Muscle of arm (tissue), 12 donors: Measurements from ENCODE around the gene CCDC136. TPM values are rescaled to one million over a fixed set of nuclear protein-coding genes. Genes with fewer than 3 reads are reported as not detected.

ENCODE experiments used
- DNase-seq: peaks from one replicate; pipeline ENCODE4 v3.0.0-alpha.2; 2013
- polyA plus RNA-seq, 12 donors: library from polyadenylated mRNA; unstranded; fragments of 120-200 nt; gene quantifications; one replicate each; pipeline ENCODE4 v1.2.1, GENCODE V29; 2013; ENCODE audit not compliant: insufficient read length in 12 of 12

CCDC136 gene
- polyA plus RNA-seq, 12 donors = 10.6 to 27.6 (median 19.1) TPM; not detected in 2

DNA sequence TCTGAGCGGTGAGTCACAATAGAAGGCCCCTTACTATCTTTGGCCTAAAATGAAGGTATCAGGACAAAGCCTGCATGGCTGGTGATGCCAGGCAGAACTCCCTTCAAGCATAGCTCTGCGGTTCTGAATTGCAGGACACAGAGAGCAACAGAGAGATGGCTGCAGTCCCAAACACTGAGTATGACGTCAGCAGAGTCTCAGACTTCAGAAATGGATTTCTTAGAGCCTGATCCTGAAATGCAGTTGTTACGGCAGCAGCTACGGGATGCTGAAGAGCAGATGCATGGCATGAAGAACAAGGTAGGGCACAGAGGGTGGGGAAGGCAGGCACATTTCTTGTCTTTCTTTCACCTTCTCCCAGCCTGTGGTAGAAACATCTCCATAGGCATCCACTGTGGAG, 13.5 kb downstream of the CCDC136 start:
- no peak for DNase-seq

DNA sequence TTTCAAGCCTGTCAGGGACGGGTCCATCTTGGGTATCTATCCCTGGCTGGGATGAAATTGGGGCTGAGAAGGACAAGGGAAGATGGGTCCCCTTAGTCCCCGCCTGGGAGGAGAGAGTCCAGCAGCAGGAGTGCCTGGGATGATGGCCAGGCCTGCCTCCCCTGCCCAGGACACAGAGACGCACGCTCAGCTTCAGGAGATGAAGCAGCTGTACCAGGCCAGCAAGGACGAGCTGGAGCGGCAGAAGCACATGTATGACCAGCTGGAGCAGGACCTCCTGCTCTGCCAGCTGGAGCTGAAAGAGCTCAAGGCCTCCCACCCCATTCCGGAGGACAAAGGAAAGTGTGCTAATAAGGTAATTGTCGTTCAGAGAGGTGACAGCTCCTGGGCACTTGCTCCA, 15.4 kb downstream of the CCDC136 start:
- no peak for DNase-seq

GRCh38 chr7:128809363-128809762, 17.6 kb downstream of the CCDC136 start:
- DNase-seq = no peak

DNA sequence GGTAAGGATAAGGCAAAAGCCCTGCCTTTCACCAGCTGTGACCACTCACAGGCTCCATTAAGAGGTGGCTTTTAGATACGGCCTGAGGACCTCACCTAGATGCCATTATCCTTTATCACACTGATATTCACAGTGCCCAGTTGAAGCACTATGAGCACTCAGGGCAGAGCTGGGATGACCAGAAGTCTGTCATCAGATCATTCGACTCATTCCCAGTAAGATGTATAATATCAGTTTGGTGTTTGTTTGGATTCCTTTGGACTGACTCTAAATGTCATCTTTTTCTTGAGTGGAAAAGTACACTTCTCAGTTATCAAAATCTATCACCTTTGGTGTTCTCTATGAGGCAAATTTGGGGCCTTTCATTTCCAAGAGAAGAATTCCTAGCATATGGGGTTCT, 18.7 kb downstream of the CCDC136 start:
- DNase-seq = no peak

DNA sequence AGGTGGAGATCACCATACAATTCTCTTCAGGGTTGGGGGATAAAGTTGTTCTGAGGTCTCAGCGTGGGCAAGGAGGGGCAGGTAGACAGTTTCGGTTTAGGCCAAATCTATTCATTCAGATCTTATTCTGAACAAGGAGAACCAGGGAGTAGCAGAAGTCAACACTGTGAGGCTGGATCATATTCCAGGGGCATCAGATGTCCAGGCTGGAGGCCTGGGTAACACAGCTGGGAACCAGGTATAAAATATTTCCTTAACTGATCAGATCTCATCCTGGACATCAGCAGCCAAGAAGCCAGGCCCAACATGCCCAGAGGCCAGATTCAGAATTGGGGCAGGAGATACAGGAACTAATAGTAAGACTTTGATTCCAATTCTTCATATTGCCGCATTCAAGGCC, 19.2 kb downstream of the CCDC136 start:
- no peak for DNase-seq

DNA sequence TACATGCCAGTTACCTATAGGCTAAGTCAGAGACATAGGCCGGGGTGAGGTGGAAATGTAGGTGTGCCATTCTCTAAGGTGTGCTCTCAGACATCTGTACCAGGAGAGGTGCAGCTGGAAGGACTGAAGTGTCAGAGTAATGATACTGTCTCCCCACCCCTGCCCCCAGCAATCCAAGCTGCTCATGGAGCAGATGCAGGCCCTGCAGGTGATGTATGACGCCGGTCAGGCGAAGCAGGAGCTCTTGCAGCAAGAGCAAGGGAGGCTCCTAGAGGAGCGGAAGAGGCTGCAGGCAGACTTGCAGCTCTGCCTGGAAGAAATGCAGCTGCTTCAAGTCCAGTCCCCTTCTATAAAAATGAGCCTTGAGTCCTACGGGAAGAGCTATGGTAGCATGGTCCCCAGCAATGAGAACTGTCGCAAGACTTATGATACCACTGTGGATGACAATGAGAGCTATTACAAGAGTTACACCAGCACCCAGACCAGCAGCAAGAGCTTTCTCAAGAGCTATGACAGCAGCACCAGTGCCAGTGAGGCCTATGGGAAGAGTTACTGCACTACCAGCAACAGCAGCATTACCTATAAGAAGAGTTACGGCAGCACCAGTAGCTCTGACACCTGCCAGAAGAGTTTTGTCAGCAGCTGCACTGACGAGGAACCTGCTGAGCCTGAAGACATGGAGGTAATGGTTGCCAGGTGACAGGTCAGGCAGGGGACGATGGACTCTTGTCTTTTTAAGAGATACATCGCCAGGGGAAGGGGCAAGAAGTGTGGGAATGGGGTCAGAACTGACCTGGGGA, 20.1 kb downstream of the CCDC136 start:
- DNase-seq = no peak

DNA sequence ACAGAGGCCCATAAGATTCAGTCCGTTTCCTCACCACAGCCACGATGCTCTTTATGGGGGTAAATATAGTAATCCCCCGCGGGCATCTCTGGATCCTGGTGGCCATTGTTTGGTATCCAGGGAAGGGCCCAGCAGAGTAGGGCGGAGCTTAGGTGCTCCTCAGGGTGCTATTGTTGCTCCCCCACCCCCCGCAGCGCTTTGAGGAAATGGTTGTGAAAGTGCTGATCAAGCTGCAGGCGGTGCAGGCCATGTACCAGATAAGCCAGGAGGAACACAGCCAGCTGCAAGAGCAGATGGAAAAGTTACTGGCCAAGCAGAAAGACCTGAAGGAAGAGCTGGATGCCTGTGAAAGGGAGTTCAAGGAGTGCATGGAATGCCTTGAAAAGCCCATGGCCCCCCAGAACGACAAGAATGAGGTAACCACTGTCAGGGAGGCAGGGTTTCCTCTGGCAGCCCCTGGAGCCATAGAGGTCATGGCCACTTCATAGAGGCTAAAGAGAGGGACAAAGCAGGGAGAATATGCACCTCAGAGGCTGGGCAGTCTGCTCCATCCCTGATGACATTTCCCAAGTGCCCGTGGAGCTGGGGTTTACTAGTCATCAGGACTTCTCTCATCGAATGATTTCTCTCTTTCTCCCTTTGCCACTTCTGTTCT, 20.9 kb downstream of the CCDC136 start:
- DNase-seq = no peak

DNA sequence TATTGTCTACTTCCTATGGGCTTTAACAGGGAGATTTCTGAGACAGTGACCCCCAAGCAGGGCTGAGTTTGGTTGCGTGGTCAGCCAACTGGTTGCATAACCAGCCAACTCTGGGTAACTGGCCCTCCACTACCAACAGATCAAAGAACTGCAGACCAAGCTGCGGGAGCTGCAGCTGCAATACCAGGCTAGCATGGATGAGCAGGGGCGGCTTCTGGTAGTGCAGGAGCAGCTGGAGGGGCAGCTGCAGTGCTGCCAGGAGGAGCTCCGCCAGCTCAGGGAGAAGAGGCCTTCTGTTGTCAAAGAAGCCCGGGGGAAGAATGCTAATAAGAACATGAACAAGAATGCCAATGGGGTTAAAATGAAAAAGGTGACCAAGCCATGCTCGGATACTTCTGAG, 22.7 kb downstream of the CCDC136 start:
- DNase-seq = no peak

DNA sequence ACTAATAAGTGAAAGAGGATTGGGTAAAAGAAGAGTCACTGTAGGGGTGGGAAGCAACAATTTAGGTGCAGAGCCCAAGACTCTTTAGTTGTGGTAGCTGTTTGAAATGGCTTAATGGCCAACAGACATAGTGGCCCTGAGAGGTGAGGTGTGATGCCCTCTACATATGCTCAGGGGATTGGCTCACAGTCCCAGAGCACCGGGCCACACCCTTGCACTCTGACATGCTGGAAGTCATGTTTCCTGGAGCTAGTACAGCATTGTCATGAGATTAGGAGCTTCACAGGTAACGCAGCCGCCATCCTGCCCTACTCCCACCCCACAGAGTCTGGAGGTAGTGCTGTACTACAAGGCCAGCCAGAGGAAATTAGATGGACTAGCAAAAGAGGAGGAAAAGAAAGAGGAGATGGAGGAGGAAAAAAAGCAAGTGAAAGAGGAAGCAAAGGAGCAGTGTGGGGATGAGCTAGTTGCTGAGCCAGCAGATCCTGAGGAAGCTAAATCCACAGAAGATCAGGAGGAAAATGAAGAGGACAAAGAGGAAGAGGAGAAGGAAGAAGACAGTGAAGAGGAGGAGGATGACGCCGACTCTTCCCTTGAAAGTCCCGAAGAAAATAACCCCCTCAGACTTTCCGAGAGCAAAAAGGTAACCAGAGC, 23.6 kb downstream of the CCDC136 start:
- DNase-seq = no peak

GRCh38 chr7:128818694-128819093, 26.9 kb downstream of the CCDC136 start:
- no peak for DNase-seq

- no peak for DNase-seq
Observed at GRCh38 chr7:128821724-128822123, 30.0 kb downstream of the CCDC136 start.

GRCh38 chr7:128826512-128826911, 34.7 kb downstream of the CCDC136 start:
- DNase-seq = no peak

GRCh38 chr7:128826916-128827247, 35.1 kb downstream of the CCDC136 start:
- no peak for DNase-seq

GRCh38 chr7:128827248-128827958, 35.6 kb downstream of the CCDC136 start:
- peak; percentile 31 for DNase-seq

- DNase-seq = no peak
Observed at GRCh38 chr7:128827971-128828711, 36.4 kb downstream of the CCDC136 start.

- peak; percentile 36 for DNase-seq
Observed at GRCh38 chr7:128829391-128830166, 37.8 kb downstream of the CCDC136 start.

DNA sequence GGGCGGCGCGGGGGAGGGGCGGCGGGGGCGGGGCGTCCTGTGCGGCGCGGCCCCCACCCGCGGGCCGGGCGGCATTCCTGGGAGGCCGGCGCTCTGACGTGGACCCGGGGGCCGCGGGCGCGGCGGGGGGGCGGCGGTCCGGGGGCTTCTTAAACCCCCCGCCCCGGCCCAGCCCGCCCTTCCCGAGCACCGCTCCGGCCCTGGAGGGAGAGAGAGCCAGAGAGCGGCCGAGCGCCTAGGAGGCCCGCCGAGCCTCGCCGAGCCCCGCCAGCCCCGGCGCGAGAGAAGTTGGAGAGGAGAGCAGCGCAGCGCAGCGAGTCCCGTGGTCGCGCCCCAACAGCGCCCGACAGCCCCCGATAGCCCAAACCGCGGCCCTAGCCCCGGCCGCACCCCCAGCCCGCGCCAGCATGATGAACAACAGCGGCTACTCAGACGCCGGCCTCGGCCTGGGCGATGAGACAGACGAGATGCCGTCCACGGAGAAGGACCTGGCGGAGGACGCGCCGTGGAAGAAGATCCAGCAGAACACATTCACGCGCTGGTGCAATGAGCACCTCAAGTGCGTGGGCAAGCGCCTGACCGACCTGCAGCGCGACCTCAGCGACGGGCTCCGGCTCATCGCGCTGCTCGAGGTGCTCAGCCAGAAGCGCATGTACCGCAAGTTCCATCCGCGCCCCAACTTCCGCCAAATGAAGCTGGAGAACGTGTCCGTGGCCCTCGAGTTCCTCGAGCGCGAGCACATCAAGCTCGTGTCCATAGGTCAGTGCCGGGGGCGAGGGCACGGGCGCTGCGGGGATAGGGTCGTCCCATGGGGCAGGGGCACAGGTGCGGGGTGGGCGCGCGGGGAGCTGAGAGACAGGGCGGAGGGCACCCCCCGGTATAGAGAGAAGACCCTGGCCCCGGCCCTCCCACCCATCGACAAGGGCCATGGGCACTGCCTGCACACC, 38.7 kb downstream of the CCDC136 start, which contains the start of gene FLNC:
TSS of gene FLNC (plus strand) at position 176 of the 947 bp plus-strand sequence. CDS start at position 408, 232 bp downstream.
- DNase-seq = peak; percentile 76

- DNase-seq = peak; percentile 84
Observed at GRCh38 chr7:128831178-128831993, 39.6 kb downstream of the CCDC136 start.
